RWPE1 (cell line): ENCODE data around the gene RALGPS2.

Source experiments
- CTCF ChIA-PET: fragments of 350-600 bp; sonication (Branson Sonifier 250); formaldehyde crosslinking; extraction: SDS; loops from one replicate; lab custom pipeline; 2021; lab: Yijun Ruan, JAX
- POLR2A ChIA-PET: fragments of 400-600 bp; formaldehyde crosslinking; extraction: SDS; loops from one replicate; lab custom pipeline; 2020; ENCODE audit warnings: antibody characterized with exemption; ENCODE audit not compliant: low non-redundant PET; lab: Yijun Ruan, JAX
- DNase-seq: peaks from one replicate; pipeline ENCODE4 v3.0.0; 2012; ENCODE audit warnings: low spot score
- H3K27ac ChIP-seq: fragments of 450-650 bp; 2 replicates; pipeline ENCODE4 v1.5.1; 2017
- CTCF ChIP-seq: fragments of 450-650 bp; conservative IDR thresholded peaks from 2 replicates; pipeline ENCODE4 v1.5.1; 2017; ENCODE audit warnings: low read depth, mild to moderate bottlenecking

The RALGPS2 gene

GRCh38 chr1:178684542-178685000 lies 40.5 kb upstream of the RALGPS2 start:
- H3K27ac ChIP-seq: peak overlapping the region; percentile 32; the same call in 1 of the 2 replicates
- peak; percentile 83 for DNase-seq
- CTCF ChIA-PET: interaction anchor here (0.5 to 0.7 kb wide), 2 partner anchors 19 to 74 kb away, joined by 3 read pairs; no protein-coding TSS in a partner anchor
- TF ChIP-seq CTCF: no peak
- POLR2A ChIA-PET: interaction anchor here (0.6 kb wide), 1 partner anchor 40 kb away, joined by 3 read pairs; the partner anchor contains the start of gene RALGPS2

GRCh38 chr1:178686407-178686806 lies 38.6 kb upstream of the RALGPS2 start:
- DNase-seq: no peak
- no peak overlapping the region for H3K27ac ChIP-seq
- CTCF ChIA-PET: interaction anchor here (0.7 kb wide), 1 partner anchor 71 kb away, joined by 6 read pairs; no protein-coding TSS in a partner anchor
- no peak for TF ChIP-seq CTCF
- POLR2A ChIA-PET: no interaction called here

GRCh38 chr1:178688244-178688643 lies 36.8 kb upstream of the RALGPS2 start:
- DNase-seq: no peak
- ChIA-PET POLR2A (no interaction called here), CTCF (no interaction called here)
- TF ChIP-seq CTCF: no peak
- H3K27ac ChIP-seq: no peak overlapping the region

GRCh38 chr1:178689769-178690168 lies 35.3 kb upstream of the RALGPS2 start:
- no peak overlapping the region for H3K27ac ChIP-seq
- no peak for TF ChIP-seq CTCF
- ChIA-PET POLR2A (no interaction called here), CTCF (no interaction called here)
- DNase-seq: no peak

GRCh38 chr1:178690496-178690895 lies 34.5 kb upstream of the RALGPS2 start:
- CTCF ChIA-PET: no interaction called here
- POLR2A ChIA-PET: no interaction called here
- DNase-seq: no peak
- H3K27ac ChIP-seq: no peak overlapping the region
- no peak for TF ChIP-seq CTCF

GRCh38 chr1:178692564-178693327 lies 32.3 kb upstream of the RALGPS2 start:
- no peak for TF ChIP-seq CTCF
- H3K27ac ChIP-seq: no peak overlapping the region
- ChIA-PET CTCF (interaction anchor here (1.0 kb wide), 1 partner anchor 150 kb away, joined by 4 read pairs; no protein-coding TSS in a partner anchor), POLR2A (no interaction called here)
- no peak for DNase-seq
